Suprapubic skin (tissue), 4 donors: ENCODE results near the gene OR2H1. TPM values are rescaled to one million over a fixed set of nuclear protein-coding genes. Genes with fewer than 3 reads are reported as not detected.

Experiments
- DNase-seq, 2 donors: peaks; one replicate each; pipeline ENCODE4 v3.0.0-alpha.2; 2019; ENCODE audit warnings: low spot score in 2 of 2
- H3K27ac ChIP-seq: fragments of 200-600 bp; sonication (generic); one replicate; pipeline ENCODE4 v1.5.1; 2019
- H3K27me3 ChIP-seq: fragments of 200-600 bp; sonication (generic); one replicate; pipeline ENCODE4 v1.5.1; 2019
- H3K36me3 ChIP-seq: fragments of 200-600 bp; sonication (generic); one replicate; pipeline ENCODE4 v1.5.1; 2019
- H3K4me1 ChIP-seq: fragments of 200-600 bp; sonication (generic); one replicate; pipeline ENCODE4 v1.5.1; 2019
- H3K4me3 ChIP-seq: fragments of 200-600 bp; sonication (generic); one replicate; pipeline ENCODE4 v1.5.1; 2019; ENCODE audit warnings: mild to moderate bottlenecking
- H3K9me3 ChIP-seq: fragments of 200-600 bp; sonication (generic); one replicate; pipeline ENCODE4 v1.5.1; 2019
- EP300 ChIP-seq: sonication (generic); formaldehyde crosslinking; IDR thresholded peaks from one replicate; pipeline ENCODE4 v1.6.1; 2017; ENCODE audit warnings: antibody characterized with exemption
- POLR2A ChIP-seq, 2 donors: fragments of 450-650 bp; IDR thresholded peaks; one replicate each; pipeline ENCODE4 v1.6.1; 2017; ENCODE audit warnings: antibody characterized with exemption in 2 of 2, mild to moderate bottlenecking in 2 of 2, moderate library complexity in 2 of 2
- POLR2AphosphoS5 ChIP-seq, 3 donors: sonication (generic); formaldehyde crosslinking; IDR thresholded peaks; one replicate each; pipeline ENCODE4 v1.6.1; 2017; ENCODE audit warnings: antibody characterized with exemption in 3 of 3
- WGBS: methylation state at CpG from one replicate; pipeline ENCODE4 v1.1.5; 2018; 5-methylcytosine and 5-hydroxymethylcytosine counted together
- total RNA-seq, 4 donors: library from RNA; depleted of rRNA; stranded (reverse); fragments of >200 nt; gene quantifications; one replicate each; pipeline ENCODE4 v1.1.0, GENCODE V29; 2016
- TF ChIP-seq, protein P1 (sequence below), 2 donors: fragments of 200-600 bp in 1 of 2; fragments of 450-650 bp in 1 of 2; sonication (generic) in 1 of 2; IDR thresholded peaks; one replicate each; pipeline ENCODE4 v1.5.1; 2016 to 2019; ENCODE audit warnings: antibody characterized with exemption in 2 of 2, mild to moderate bottlenecking in 1 of 2, moderate library complexity in 1 of 2

Gene OR2H1
- total RNA-seq, 4 donors from 2014 or later: not detected

GRCh38 chr6:29506446-29507067, 49.6 kb downstream of the OR2H1 start:
- H3K9me3 ChIP-seq: no peaks in the 10 kb centered on the region
- WGBS: 66% methylated on average over 11 of the region's 11 CpGs
- H3K36me3 ChIP-seq: no peaks in the 10 kb centered on the region
- no peak overlapping the region for H3K27ac ChIP-seq
- DNase-seq: no peak
- H3K4me1 ChIP-seq: no peaks in the 10 kb centered on the region
- H3K4me3 ChIP-seq: no peak overlapping the region
- peaks cover 6% of the 10 kb centered on the region for H3K27me3 ChIP-seq
- TF ChIP-seq, protein P1, sequence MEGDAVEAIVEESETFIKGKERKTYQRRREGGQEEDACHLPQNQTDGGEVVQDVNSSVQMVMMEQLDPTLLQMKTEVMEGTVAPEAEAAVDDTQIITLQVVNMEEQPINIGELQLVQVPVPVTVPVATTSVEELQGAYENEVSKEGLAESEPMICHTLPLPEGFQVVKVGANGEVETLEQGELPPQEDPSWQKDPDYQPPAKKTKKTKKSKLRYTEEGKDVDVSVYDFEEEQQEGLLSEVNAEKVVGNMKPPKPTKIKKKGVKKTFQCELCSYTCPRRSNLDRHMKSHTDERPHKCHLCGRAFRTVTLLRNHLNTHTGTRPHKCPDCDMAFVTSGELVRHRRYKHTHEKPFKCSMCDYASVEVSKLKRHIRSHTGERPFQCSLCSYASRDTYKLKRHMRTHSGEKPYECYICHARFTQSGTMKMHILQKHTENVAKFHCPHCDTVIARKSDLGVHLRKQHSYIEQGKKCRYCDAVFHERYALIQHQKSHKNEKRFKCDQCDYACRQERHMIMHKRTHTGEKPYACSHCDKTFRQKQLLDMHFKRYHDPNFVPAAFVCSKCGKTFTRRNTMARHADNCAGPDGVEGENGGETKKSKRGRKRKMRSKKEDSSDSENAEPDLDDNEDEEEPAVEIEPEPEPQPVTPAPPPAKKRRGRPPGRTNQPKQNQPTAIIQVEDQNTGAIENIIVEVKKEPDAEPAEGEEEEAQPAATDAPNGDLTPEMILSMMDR (IDR thresholded peaks at IDR 0.05): no peak
- TF ChIP-seq EP300 (no peak), POLR2AphosphoS5 (IDR thresholded peaks at IDR 0.05) (no peak), POLR2A (IDR thresholded peaks at IDR 0.05) (no peak)

DNA sequence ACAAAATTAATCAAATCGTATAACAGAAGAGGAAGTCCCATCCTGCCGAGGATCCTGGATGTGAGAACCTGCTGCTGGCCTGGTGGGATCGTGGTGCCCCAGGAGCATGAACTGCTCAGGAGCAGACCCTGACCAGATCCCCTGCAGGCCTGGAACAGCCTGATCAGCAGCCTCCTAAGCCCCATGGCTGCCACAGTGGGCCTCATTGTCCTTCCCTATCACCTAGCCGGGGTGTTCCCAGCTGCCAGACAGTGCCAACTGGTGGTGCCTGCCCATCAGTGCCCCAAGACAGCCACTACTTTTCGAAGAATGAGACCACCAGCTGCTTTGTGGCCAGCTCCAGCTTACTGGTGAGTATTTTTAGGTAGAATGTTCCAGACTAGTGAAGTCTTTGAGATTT, 50.4 kb downstream of the OR2H1 start:
- Histone ChIP-seq H3K4me3 (no peak overlapping the region), H3K27ac (no peak overlapping the region), H3K9me3 (no peaks in the 10 kb centered on the region), H3K27me3 (peaks cover 3% of the 10 kb centered on the region), H3K4me1 (no peaks in the 10 kb centered on the region), H3K36me3 (no peaks in the 10 kb centered on the region)
- no peak for DNase-seq
- TF ChIP-seq EP300 (no peak), POLR2AphosphoS5 (IDR thresholded peaks at IDR 0.05) (no peak), POLR2A (IDR thresholded peaks at IDR 0.05) (no peak)
- TF ChIP-seq, protein P1 (IDR thresholded peaks at IDR 0.05): no peak
- WGBS: 73% methylated on average over 5 of the region's 5 CpGs

DNA sequence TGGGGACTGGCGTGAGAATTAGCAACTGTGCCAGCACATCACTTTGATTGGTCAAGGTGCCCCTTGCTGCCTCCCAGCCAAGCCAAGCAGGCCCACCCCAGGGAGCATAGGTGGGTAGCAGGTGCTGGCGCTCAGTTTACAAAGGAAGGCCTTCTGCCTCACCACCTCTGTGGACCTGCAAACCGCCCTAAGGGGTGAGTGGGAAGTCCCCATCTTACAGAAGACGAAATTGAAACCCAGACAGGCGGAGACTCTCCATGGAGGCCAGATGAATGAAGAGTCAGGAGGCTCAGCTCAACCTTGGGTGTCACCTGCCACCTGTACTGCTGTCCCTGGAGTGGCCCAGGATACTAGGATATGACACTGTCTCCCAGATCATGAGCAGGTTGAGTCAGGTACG, 52.3 kb downstream of the OR2H1 start:
- Histone ChIP-seq H3K9me3 (no peaks in the 10 kb centered on the region), H3K27ac (no peak overlapping the region), H3K27me3 (peaks cover 3% of the 10 kb centered on the region), H3K36me3 (no peaks in the 10 kb centered on the region), H3K4me3 (no peak overlapping the region), H3K4me1 (no peaks in the 10 kb centered on the region)
- DNase-seq: peak in 1 of 2 donors; percentile 50
- TF ChIP-seq POLR2A (IDR thresholded peaks at IDR 0.05) (no peak), EP300 (no peak), POLR2AphosphoS5 (IDR thresholded peaks at IDR 0.05) (no peak)
- TF ChIP-seq, protein P1 (IDR thresholded peaks at IDR 0.05): no peak
- 77% methylated on average over 5 of the region's 6 CpGs for WGBS

DNA sequence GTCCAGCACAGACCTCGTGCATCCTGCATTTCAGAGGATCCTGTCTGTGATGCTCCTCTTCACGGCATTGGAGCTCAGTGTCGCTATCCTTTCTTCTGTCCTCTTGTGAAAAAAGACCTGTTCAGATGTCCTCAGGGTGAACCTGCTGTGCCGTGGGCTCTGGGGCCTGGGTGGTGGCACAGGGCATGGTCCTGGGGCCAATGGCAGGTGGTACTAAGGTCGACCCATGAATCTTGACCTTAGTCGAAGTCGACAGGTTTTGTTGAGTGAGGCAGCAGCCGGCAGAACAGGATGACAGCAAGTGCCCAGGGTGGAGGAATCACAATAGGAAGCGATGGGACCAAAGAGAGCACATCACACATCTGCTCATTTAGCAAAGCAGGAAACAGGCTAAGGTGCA, 52.8 kb downstream of the OR2H1 start:
- Histone ChIP-seq H3K4me1 (no peaks in the 10 kb centered on the region), H3K9me3 (no peaks in the 10 kb centered on the region), H3K4me3 (no peak overlapping the region), H3K27ac (no peak overlapping the region), H3K36me3 (no peaks in the 10 kb centered on the region), H3K27me3 (peaks cover 3% of the 10 kb centered on the region)
- TF ChIP-seq, protein P1 (IDR thresholded peaks at IDR 0.05): no peak
- TF ChIP-seq EP300 (no peak), POLR2A (IDR thresholded peaks at IDR 0.05) (no peak), POLR2AphosphoS5 (IDR thresholded peaks at IDR 0.05) (no peak)
- DNase-seq: peak in 1 of 2 donors; percentile 45
- 89% methylated on average over 9 of the region's 9 CpGs for WGBS

DNA sequence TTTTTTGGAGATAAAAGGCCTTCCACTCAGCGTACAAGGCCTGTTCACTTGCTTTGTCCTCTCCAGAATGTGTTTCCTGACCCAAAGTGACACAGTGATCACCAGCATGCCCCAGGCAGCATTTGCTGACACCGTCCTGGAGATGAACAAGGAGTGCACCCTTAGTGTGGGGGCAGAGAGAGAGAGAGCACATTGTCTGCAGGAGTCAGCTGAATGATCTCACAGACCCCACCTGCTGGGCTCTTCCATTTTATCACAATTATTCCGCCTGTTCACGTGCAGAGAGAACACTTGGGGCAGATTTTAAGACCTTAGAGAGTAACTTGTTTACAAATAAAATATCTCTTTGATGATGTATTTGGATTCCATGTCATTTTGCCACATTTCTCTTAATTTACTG, 53.2 kb downstream of the OR2H1 start:
- peaks cover 3% of the 10 kb centered on the region for H3K27me3 ChIP-seq
- no peaks in the 10 kb centered on the region for H3K36me3 ChIP-seq
- 40% methylated on average over 4 of the region's 4 CpGs for WGBS
- no peak overlapping the region for H3K4me3 ChIP-seq
- no peaks in the 10 kb centered on the region for H3K9me3 ChIP-seq
- H3K27ac ChIP-seq: no peak overlapping the region
- DNase-seq: peak in 1 of 2 donors; percentile 23
- no peaks in the 10 kb centered on the region for H3K4me1 ChIP-seq
- TF ChIP-seq POLR2A (IDR thresholded peaks at IDR 0.05): no peak
- no peak for TF ChIP-seq POLR2AphosphoS5 (IDR thresholded peaks at IDR 0.05)
- TF ChIP-seq, protein P1 (IDR thresholded peaks at IDR 0.05): no peak
- no peak for TF ChIP-seq EP300
